ENCODE data around the gene PHACTR4.
A peak's percentile ranks its signal among the peaks of the same experiment; 100 is the strongest.

GRCh38 chr1:28369371-28370238 is at the start of gene PHACTR4:
- TF ChIP-seq YY1 (IDR thresholded peaks at IDR 0.05; ENCODE audit: borderline replicate concordance in 1 of 3, control insufficient read depth in 1 of 3, extremely low read depth in 1 of 3, insufficient read depth in 3 of 3, insufficient read length in 1 of 3, insufficient replicate concordance in 2 of 3, low read depth in 1 of 3, low read length in 2 of 3) (peak; percentile 87 to 98 (median 98)), MAX (CRISPR knock-in tag; IDR thresholded peaks at IDR 0.05) (peak; percentile 91), SMARCB1 (IDR thresholded peaks at IDR 0.05; ENCODE audit: insufficient read length, low read depth) (no peak), SAFB (IDR thresholded peaks at IDR 0.05; ENCODE audit: borderline replicate concordance, low read depth, low read length) (no peak), ZNF146 (CRISPR knock-in tag; IDR thresholded peaks at IDR 0.05; ENCODE audit: unreplicated experiment) (no peak), ZNF766 (CRISPR knock-in tag; conservative IDR thresholded peaks at IDR 0.05) (no peak)
- TF ChIP-seq, protein P1, sequence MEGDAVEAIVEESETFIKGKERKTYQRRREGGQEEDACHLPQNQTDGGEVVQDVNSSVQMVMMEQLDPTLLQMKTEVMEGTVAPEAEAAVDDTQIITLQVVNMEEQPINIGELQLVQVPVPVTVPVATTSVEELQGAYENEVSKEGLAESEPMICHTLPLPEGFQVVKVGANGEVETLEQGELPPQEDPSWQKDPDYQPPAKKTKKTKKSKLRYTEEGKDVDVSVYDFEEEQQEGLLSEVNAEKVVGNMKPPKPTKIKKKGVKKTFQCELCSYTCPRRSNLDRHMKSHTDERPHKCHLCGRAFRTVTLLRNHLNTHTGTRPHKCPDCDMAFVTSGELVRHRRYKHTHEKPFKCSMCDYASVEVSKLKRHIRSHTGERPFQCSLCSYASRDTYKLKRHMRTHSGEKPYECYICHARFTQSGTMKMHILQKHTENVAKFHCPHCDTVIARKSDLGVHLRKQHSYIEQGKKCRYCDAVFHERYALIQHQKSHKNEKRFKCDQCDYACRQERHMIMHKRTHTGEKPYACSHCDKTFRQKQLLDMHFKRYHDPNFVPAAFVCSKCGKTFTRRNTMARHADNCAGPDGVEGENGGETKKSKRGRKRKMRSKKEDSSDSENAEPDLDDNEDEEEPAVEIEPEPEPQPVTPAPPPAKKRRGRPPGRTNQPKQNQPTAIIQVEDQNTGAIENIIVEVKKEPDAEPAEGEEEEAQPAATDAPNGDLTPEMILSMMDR (IDR thresholded peaks at IDR 0.05 in 2 of 3, conservative IDR thresholded peaks at IDR 0.05 in 1 of 3; ENCODE audit: insufficient read depth in 2 of 3, low read depth in 1 of 3, low read length in 3 of 3): peak in 1 of 3 experiments; percentile 13; a peak in 2 of 6 replicates

Data from K562 (cell line).